HG02588 (cell line): ENCODE results near the gene C1QTNF5.

Experiments
- ATAC-seq: cut with Tn5 transposase; IDR thresholded peaks from one replicate; pipeline ENCODE4 v1.9.1; 2021; ENCODE audit warnings: mild to moderate bottlenecking, moderate library complexity; ENCODE audit not compliant: unreplicated experiment

C1QTNF5 gene

DNA sequence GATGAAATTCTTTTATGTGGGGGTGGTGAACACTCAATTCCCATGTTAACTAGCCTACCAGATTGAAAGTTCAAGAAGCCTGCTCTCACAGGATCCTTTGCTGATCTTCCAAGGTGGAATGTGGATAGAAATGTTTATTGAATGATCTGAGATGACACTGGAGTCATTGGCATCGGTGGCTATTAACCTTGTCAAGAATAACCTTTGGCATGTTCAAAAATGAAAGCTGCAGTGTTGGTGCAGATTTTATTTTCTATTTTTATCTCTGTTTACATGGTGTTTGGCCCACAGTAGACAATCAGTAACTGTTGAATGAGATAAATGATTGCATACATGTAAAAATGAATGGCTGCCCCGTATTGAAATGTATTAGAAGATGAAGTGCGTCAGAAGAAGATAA lies 42.7 kb downstream of the C1QTNF5 start:
- ATAC-seq = no peak

DNA sequence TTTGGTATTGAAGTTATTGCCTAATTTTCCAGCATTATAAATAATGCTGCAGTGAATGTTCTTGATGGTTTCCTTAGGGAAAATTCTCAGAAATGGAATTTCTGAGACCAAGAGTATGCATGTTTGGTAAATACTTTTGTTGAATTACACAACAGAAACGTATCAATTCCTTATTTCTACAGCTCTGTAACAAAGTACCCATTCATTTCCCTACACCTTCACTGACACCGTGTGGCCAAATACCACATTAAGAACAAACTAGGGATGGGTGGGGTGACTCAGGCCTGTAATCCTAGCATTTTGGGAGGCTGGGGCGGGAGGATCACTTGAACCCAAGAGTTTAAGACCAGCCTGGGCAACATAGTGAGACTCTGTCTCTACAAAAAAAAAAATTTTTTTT lies 45.5 kb downstream of the C1QTNF5 start:
- no peak for ATAC-seq

DNA sequence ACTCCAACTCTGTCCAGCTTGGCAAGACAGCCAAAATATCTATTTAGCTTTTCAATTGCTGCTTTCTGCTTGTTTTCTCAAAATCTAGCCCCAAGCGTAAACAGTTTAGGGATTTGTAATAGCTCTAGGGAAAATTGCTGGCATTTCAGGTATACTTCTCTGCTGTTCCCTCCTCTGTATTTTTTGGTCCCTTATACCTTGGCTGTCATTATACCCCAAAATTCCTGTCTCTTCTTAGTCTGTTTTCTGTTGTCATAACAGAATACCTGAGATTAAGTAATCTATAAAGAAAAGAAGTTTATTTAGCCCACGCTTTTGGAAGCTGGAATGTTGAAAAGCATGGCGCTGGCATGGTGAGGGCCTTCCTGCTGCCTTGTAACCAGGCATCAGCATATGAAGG lies 47.2 kb downstream of the C1QTNF5 start:
- no peak for ATAC-seq

DNA sequence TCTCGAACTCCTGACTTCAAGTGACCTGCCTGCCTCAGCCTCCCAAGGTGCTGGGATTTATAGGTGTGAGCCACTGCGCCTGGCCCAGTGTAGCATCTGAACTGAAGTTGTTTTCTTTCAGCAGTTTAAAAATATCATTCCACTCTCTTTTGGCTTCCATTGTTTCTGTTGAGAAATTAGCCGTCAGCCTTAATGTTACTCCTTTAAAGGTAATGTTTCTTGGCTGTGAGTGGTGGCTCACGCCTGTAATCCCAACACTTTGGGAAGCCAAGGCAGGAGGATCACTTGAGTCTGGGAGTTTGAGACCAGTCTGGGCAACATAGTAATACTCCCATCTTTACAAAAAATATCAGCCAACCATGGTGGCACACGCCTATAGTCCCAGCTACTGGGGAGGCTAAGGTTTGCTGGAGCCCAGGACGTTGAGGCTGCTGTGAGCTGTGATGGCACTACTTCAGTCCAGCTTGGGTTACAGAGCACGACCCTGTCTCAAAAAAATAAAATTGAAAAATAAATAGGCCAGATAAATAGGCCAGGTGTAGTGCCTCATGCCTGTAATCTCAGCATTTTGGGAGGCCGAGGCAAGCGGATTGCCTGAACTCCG lies 49.7 kb downstream of the C1QTNF5 start:
- no peak for ATAC-seq
